Measurements from ENCODE around the gene ROPN1L.

GRCh38 chr5:10393491-10393890, 48.2 kb upstream of the ROPN1L start:
- no peak for TF ChIP-seq CTCF (IDR thresholded peaks at IDR 0.05)
- TF ChIP-seq POLR2A (IDR thresholded peaks at IDR 0.05), result no peak
